22Rv1 (cell line): ENCODE data around the gene ZNF366.

Experiments used
- H3K27ac ChIP-seq: fragments of 450-650 bp; 2 replicates; pipeline ENCODE4 v1.5.1; 2017
- CTCF ChIP-seq: fragments of 450-650 bp; IDR thresholded peaks from 2 replicates; pipeline ENCODE4 v1.5.1; 2017; ENCODE audit warnings: mild to moderate bottlenecking
- ZFX ChIP-seq: fragments of 450-650 bp; IDR thresholded peaks from 2 replicates; pipeline ENCODE4 v1.6.1; 2017; ENCODE audit warnings: antibody characterized with exemption, borderline replicate concordance

The ZNF366 gene

GRCh38 chr5:72467461-72467860, 39.7 kb downstream of the ZNF366 start:
- H3K27ac ChIP-seq, result no peak overlapping the region
- no peak for TF ChIP-seq ZFX
- no peak for TF ChIP-seq CTCF

GRCh38 chr5:72465601-72466563, 41.3 kb downstream of the ZNF366 start:
- no peak for TF ChIP-seq ZFX
- no peak for TF ChIP-seq CTCF
- H3K27ac ChIP-seq, result no peak overlapping the region

GRCh38 chr5:72465066-72465465, 42.1 kb downstream of the ZNF366 start:
- no peak for TF ChIP-seq CTCF
- no peak for TF ChIP-seq ZFX

GRCh38 chr5:72464071-72464470, 43.1 kb downstream of the ZNF366 start:
- H3K27ac ChIP-seq, result no peak overlapping the region
- no peak for TF ChIP-seq ZFX
- TF ChIP-seq CTCF, result no peak

More at GRCh38 chr5:72465066-72465465, 42.1 kb downstream of the ZNF366 start:
- no peak overlapping the region for H3K27ac ChIP-seq

- no peak overlapping the region for H3K27ac ChIP-seq
- no peak for TF ChIP-seq ZFX
- TF ChIP-seq CTCF, result no peak
These were observed 43.7 kb downstream of the ZNF366 start for GRCh38 chr5:72463449-72464052.

- TF ChIP-seq CTCF (no peak), ZFX (no peak)
- H3K27ac ChIP-seq, result no peak overlapping the region
These were observed 46.8 kb downstream of the ZNF366 start for GRCh38 chr5:72460413-72460812.

- H3K27ac ChIP-seq, result no peak overlapping the region
These were observed 47.3 kb downstream of the ZNF366 start for GRCh38 chr5:72459913-72460312.

More at GRCh38 chr5:72459913-72460312, 47.3 kb downstream of the ZNF366 start:
- no peak for TF ChIP-seq CTCF
- no peak for TF ChIP-seq ZFX
